ENCODE measurements around the gene ZSWIM6.

DNA sequence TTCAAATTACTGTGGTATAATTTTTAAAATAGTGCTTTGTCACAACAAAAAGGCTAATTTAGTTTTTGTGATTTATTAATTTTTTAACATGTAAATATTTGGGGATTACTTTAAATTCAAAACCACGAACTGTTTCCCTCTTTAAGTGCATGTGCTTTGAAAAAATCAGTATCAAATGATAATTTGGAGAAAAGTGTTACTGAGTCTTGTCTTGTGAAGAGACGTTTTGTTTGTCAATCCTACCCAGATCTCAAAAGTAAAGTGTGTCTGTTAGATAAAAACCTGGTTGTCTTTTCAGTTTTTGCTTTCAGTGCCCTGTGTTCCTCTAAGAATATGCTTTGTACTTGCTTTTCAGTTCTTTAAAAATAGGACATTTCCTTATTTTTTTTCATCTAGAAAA lies 7.7 kb downstream of the ZSWIM6 start:
- TF ChIP-seq, protein P1, sequence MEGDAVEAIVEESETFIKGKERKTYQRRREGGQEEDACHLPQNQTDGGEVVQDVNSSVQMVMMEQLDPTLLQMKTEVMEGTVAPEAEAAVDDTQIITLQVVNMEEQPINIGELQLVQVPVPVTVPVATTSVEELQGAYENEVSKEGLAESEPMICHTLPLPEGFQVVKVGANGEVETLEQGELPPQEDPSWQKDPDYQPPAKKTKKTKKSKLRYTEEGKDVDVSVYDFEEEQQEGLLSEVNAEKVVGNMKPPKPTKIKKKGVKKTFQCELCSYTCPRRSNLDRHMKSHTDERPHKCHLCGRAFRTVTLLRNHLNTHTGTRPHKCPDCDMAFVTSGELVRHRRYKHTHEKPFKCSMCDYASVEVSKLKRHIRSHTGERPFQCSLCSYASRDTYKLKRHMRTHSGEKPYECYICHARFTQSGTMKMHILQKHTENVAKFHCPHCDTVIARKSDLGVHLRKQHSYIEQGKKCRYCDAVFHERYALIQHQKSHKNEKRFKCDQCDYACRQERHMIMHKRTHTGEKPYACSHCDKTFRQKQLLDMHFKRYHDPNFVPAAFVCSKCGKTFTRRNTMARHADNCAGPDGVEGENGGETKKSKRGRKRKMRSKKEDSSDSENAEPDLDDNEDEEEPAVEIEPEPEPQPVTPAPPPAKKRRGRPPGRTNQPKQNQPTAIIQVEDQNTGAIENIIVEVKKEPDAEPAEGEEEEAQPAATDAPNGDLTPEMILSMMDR (IDR thresholded peaks at IDR 0.05; ENCODE audit: low read length) = no peak
- no peak for TF ChIP-seq EZH2 (IDR thresholded peaks at IDR 0.05; ENCODE audit: borderline replicate concordance, low read length)
